B cell (primary cell): ENCODE results near the gene PRLH.

Experiments
- EZH2 ChIP-seq: IDR thresholded peaks from 2 replicates; pipeline ENCODE4 v1.6.1; 2012; ENCODE audit warnings: borderline replicate concordance, low read depth, mild to moderate bottlenecking, moderate library complexity, low read length; ENCODE audit not compliant: insufficient read depth, poor library complexity, severe bottlenecking
- TF ChIP-seq, protein P1 (sequence below): fragments of 200-600 bp; IDR thresholded peaks from one replicate; pipeline ENCODE4 v1.8.0; 2022; ENCODE audit warnings: antibody characterized with exemption, mild to moderate bottlenecking

GRCh38 chr2:237541243-237541642 lies 25.1 kb upstream of the PRLH start:
- TF ChIP-seq, protein P1, sequence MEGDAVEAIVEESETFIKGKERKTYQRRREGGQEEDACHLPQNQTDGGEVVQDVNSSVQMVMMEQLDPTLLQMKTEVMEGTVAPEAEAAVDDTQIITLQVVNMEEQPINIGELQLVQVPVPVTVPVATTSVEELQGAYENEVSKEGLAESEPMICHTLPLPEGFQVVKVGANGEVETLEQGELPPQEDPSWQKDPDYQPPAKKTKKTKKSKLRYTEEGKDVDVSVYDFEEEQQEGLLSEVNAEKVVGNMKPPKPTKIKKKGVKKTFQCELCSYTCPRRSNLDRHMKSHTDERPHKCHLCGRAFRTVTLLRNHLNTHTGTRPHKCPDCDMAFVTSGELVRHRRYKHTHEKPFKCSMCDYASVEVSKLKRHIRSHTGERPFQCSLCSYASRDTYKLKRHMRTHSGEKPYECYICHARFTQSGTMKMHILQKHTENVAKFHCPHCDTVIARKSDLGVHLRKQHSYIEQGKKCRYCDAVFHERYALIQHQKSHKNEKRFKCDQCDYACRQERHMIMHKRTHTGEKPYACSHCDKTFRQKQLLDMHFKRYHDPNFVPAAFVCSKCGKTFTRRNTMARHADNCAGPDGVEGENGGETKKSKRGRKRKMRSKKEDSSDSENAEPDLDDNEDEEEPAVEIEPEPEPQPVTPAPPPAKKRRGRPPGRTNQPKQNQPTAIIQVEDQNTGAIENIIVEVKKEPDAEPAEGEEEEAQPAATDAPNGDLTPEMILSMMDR: no peak
- TF ChIP-seq EZH2: no peak
